Stimulated activated naive CD8-positive, alpha-beta T cell treated with anti-CD3 and anti-CD28 coated beads, Interleukin-15, amount 100 ng/mL, for 72 hours (primary cell): Measurements from ENCODE around the gene AFF2.

Source experiments
- ATAC-seq: fragments of 150-1000 bp; cut with Tn5 transposase; 2 replicates; pipeline ENCODE4 v1.10.0; 2021; ENCODE audit warnings: mild to moderate bottlenecking, moderate library complexity
- DNase-seq, 2 donors: peaks; one replicate each; pipeline ENCODE4 v3.0.0; 2021 to 2022
- H3K27ac Mint-ChIP-seq, 2 donors: one replicate each; pipeline ENCODE4 v1.8.0; 2022; ENCODE audit warnings: mild to moderate bottlenecking in 2 of 2, mixed read lengths in 2 of 2, moderate library complexity in 2 of 2
- H3K27me3 Mint-ChIP-seq: one replicate; pipeline ENCODE4 v1.8.0; 2022; ENCODE audit warnings: mixed read lengths
- H3K4me1 Mint-ChIP-seq: one replicate; pipeline ENCODE4 v1.8.0; 2022; ENCODE audit warnings: mild to moderate bottlenecking, mixed read lengths
- H3K4me3 Mint-ChIP-seq, 2 donors: one replicate each; pipeline ENCODE4 v1.8.0; 2022; ENCODE audit warnings: mild to moderate bottlenecking in 2 of 2, mixed read lengths in 2 of 2, moderate library complexity in 1 of 2
- H3K9me3 Mint-ChIP-seq, 2 donors: one replicate each; pipeline ENCODE4 v1.8.0; 2022; ENCODE audit warnings: mixed read lengths in 2 of 2

AFF2 gene

GRCh38 chrX:148517176-148517575 is 16.8 kb downstream of the AFF2 start:
- DNase-seq = no peak
- H3K27ac Mint-ChIP-seq = no peak overlapping the region
- ATAC-seq = no peak
- no peaks in the 10 kb centered on the region for H3K27me3 Mint-ChIP-seq
- H3K4me3 Mint-ChIP-seq = no peak overlapping the region
- no peaks in the 10 kb centered on the region for H3K9me3 Mint-ChIP-seq
- H3K4me1 Mint-ChIP-seq = no peaks in the 10 kb centered on the region

- ATAC-seq = no peak
- H3K4me3 Mint-ChIP-seq = no peak overlapping the region
Measured at GRCh38 chrX:148522006-148522405, 21.6 kb downstream of the AFF2 start.

GRCh38 chrX:148523303-148524080 is 23.1 kb downstream of the AFF2 start:
- DNase-seq (no peak), ATAC-seq (no peak)
- H3K4me1 Mint-ChIP-seq = no peaks in the 10 kb centered on the region
- no peaks in the 10 kb centered on the region for H3K9me3 Mint-ChIP-seq
- H3K4me3 Mint-ChIP-seq = no peak overlapping the region
- H3K27me3 Mint-ChIP-seq = no peaks in the 10 kb centered on the region
- H3K27ac Mint-ChIP-seq = no peak overlapping the region

More at GRCh38 chrX:148522006-148522405, 21.6 kb downstream of the AFF2 start:
- H3K27me3 Mint-ChIP-seq = no peaks in the 10 kb centered on the region
- H3K27ac Mint-ChIP-seq = no peak overlapping the region
- no peak for DNase-seq
- no peaks in the 10 kb centered on the region for H3K9me3 Mint-ChIP-seq
- H3K4me1 Mint-ChIP-seq = no peaks in the 10 kb centered on the region

GRCh38 chrX:148530464-148531077 is 30.2 kb downstream of the AFF2 start:
- no peak overlapping the region for H3K27ac Mint-ChIP-seq
- DNase-seq = no peak

GRCh38 chrX:148534291-148534690 is 33.9 kb downstream of the AFF2 start:
- ATAC-seq = no peak
- Mint-ChIP-seq H3K9me3 (no peaks in the 10 kb centered on the region), H3K27me3 (no peaks in the 10 kb centered on the region), H3K4me1 (no peaks in the 10 kb centered on the region), H3K27ac (no peak overlapping the region), H3K4me3 (no peak overlapping the region)
- no peak for DNase-seq

More at GRCh38 chrX:148530464-148531077, 30.2 kb downstream of the AFF2 start:
- no peak overlapping the region for H3K4me3 Mint-ChIP-seq
- ATAC-seq = no peak
- no peaks in the 10 kb centered on the region for H3K9me3 Mint-ChIP-seq
- H3K27me3 Mint-ChIP-seq = no peaks in the 10 kb centered on the region
- no peaks in the 10 kb centered on the region for H3K4me1 Mint-ChIP-seq

GRCh38 chrX:148535639-148536038 is 35.2 kb downstream of the AFF2 start:
- Mint-ChIP-seq H3K9me3 (no peaks in the 10 kb centered on the region), H3K4me1 (no peaks in the 10 kb centered on the region), H3K27ac (no peak overlapping the region), H3K27me3 (no peaks in the 10 kb centered on the region), H3K4me3 (no peak overlapping the region)
- DNase-seq = no peak
- no peak for ATAC-seq

- Mint-ChIP-seq H3K4me1 (no peaks in the 10 kb centered on the region), H3K4me3 (no peak overlapping the region), H3K27me3 (no peaks in the 10 kb centered on the region), H3K9me3 (no peaks in the 10 kb centered on the region), H3K27ac (no peak overlapping the region)
- DNase-seq = no peak
- no peak for ATAC-seq
Measured at GRCh38 chrX:148536961-148537360, 36.5 kb downstream of the AFF2 start.

GRCh38 chrX:148537556-148538182 is 37.3 kb downstream of the AFF2 start:
- H3K9me3 Mint-ChIP-seq = no peaks in the 10 kb centered on the region

GRCh38 chrX:148538582-148538981 is 38.2 kb downstream of the AFF2 start:
- Mint-ChIP-seq H3K4me1 (no peaks in the 10 kb centered on the region), H3K4me3 (no peak overlapping the region), H3K27me3 (no peaks in the 10 kb centered on the region), H3K27ac (no peak overlapping the region), H3K9me3 (no peaks in the 10 kb centered on the region)
- DNase-seq = no peak
- no peak for ATAC-seq

More at GRCh38 chrX:148537556-148538182, 37.3 kb downstream of the AFF2 start:
- DNase-seq = no peak
- H3K27ac Mint-ChIP-seq = no peak overlapping the region
- H3K27me3 Mint-ChIP-seq = no peaks in the 10 kb centered on the region
- ATAC-seq = no peak
- H3K4me1 Mint-ChIP-seq = no peaks in the 10 kb centered on the region
- no peak overlapping the region for H3K4me3 Mint-ChIP-seq

GRCh38 chrX:148540114-148540513 is 39.7 kb downstream of the AFF2 start:
- no peaks in the 10 kb centered on the region for H3K4me1 Mint-ChIP-seq
- no peaks in the 10 kb centered on the region for H3K9me3 Mint-ChIP-seq
- ATAC-seq (no peak), DNase-seq (no peak)
- no peak overlapping the region for H3K27ac Mint-ChIP-seq
- H3K4me3 Mint-ChIP-seq = no peak overlapping the region
- no peaks in the 10 kb centered on the region for H3K27me3 Mint-ChIP-seq

GRCh38 chrX:148540671-148541583 is 40.5 kb downstream of the AFF2 start:
- DNase-seq (no peak), ATAC-seq (no peak)
- no peaks in the 10 kb centered on the region for H3K9me3 Mint-ChIP-seq
- no peak overlapping the region for H3K4me3 Mint-ChIP-seq
- H3K27me3 Mint-ChIP-seq = no peaks in the 10 kb centered on the region
- no peak overlapping the region for H3K27ac Mint-ChIP-seq
- H3K4me1 Mint-ChIP-seq = no peaks in the 10 kb centered on the region

- no peaks in the 10 kb centered on the region for H3K4me1 Mint-ChIP-seq
- H3K9me3 Mint-ChIP-seq = no peaks in the 10 kb centered on the region
- no peak overlapping the region for H3K4me3 Mint-ChIP-seq
- no peak overlapping the region for H3K27ac Mint-ChIP-seq
- no peak for ATAC-seq
- no peak for DNase-seq
- no peaks in the 10 kb centered on the region for H3K27me3 Mint-ChIP-seq
Measured at GRCh38 chrX:148541584-148541940, 41.1 kb downstream of the AFF2 start.

- H3K27ac Mint-ChIP-seq = no peak overlapping the region
- DNase-seq = no peak
- H3K27me3 Mint-ChIP-seq = no peaks in the 10 kb centered on the region
- no peaks in the 10 kb centered on the region for H3K9me3 Mint-ChIP-seq
- H3K4me1 Mint-ChIP-seq = no peaks in the 10 kb centered on the region
- no peak overlapping the region for H3K4me3 Mint-ChIP-seq
- ATAC-seq = no peak
Measured at GRCh38 chrX:148542481-148543255, 42.3 kb downstream of the AFF2 start.

- H3K4me1 Mint-ChIP-seq = peaks cover 5% of the 10 kb centered on the region
- no peaks in the 10 kb centered on the region for H3K27me3 Mint-ChIP-seq
- H3K4me3 Mint-ChIP-seq = no peak overlapping the region
- H3K9me3 Mint-ChIP-seq = no peaks in the 10 kb centered on the region
- ATAC-seq (no peak), DNase-seq (no peak)
- no peak overlapping the region for H3K27ac Mint-ChIP-seq
Measured at GRCh38 chrX:148552775-148553174, 52.4 kb downstream of the AFF2 start.

GRCh38 chrX:148555101-148555500 is 54.7 kb downstream of the AFF2 start:
- no peaks in the 10 kb centered on the region for H3K9me3 Mint-ChIP-seq
- no peaks in the 10 kb centered on the region for H3K27me3 Mint-ChIP-seq
- ATAC-seq = no peak

More at GRCh38 chrX:148555101-148555500, 54.7 kb downstream of the AFF2 start:
- H3K4me3 Mint-ChIP-seq = no peak overlapping the region
- DNase-seq = no peak
- H3K27ac Mint-ChIP-seq = no peak overlapping the region
- H3K4me1 Mint-ChIP-seq = peaks cover 5% of the 10 kb centered on the region
